ENCODE data around the gene PFKFB3. TPM values are rescaled to one million over a fixed set of nuclear protein-coding genes. Genes with fewer than 3 reads are reported as not detected.

Gene PFKFB3
- polyA plus RNA-seq, 1 experiment = 24.3 TPM

GRCh38 chr10:6276356-6276755 is 73.6 kb downstream of the PFKFB3 start:
- Histone ChIP-seq H3K4me3 (ENCODE audit: low read depth, low read length) (no peak overlapping the region), H3K27ac (ENCODE audit: low read depth, low read length) (no peak overlapping the region), H3K9me3 (ENCODE audit: control insufficient read depth, insufficient read depth, low read length) (no peaks in the 10 kb centered on the region), H3K27me3 (ENCODE audit: control insufficient read depth, insufficient read depth, low read length) (no peaks in the 10 kb centered on the region)
- CTCF ChIA-PET = no interaction called here
- DNase-seq (ENCODE audit: low read depth, low spot score) = no peak
- POLR2A ChIA-PET = no interaction called here
- TF ChIP-seq CTCF (IDR thresholded peaks at IDR 0.05; ENCODE audit: low read depth, low read length) = no peak

- no peaks in the 10 kb centered on the region for H3K9me3 ChIP-seq (ENCODE audit: control insufficient read depth, insufficient read depth, low read length)
- DNase-seq (ENCODE audit: low read depth, low spot score) = no peak
- no peaks in the 10 kb centered on the region for H3K27me3 ChIP-seq (ENCODE audit: control insufficient read depth, insufficient read depth, low read length)
- TF ChIP-seq CTCF (IDR thresholded peaks at IDR 0.05; ENCODE audit: low read depth, low read length) = no peak
- POLR2A ChIA-PET = no interaction called here
- H3K4me3 ChIP-seq (ENCODE audit: low read depth, low read length) = no peak overlapping the region
- CTCF ChIA-PET = no interaction called here
- no peak overlapping the region for H3K27ac ChIP-seq (ENCODE audit: low read depth, low read length)
Observed at GRCh38 chr10:6278519-6279120, 75.9 kb downstream of the PFKFB3 start.

GRCh38 chr10:6279540-6280267 is 77.0 kb downstream of the PFKFB3 start:
- Histone ChIP-seq H3K4me3 (ENCODE audit: low read depth, low read length) (no peak overlapping the region), H3K27me3 (ENCODE audit: control insufficient read depth, insufficient read depth, low read length) (no peaks in the 10 kb centered on the region), H3K27ac (ENCODE audit: low read depth, low read length) (peak overlapping the region; percentile 11), H3K9me3 (ENCODE audit: control insufficient read depth, insufficient read depth, low read length) (no peaks in the 10 kb centered on the region)
- ChIA-PET POLR2A (interaction anchor here (0.6 kb wide), 1 partner anchor 121 kb away, joined by 7 read pairs; no protein-coding TSS in a partner anchor), CTCF (interaction anchor here (0.6 kb wide), 1 partner anchor 12 kb away, joined by 4 read pairs; no protein-coding TSS in a partner anchor)
- no peak for DNase-seq (ENCODE audit: low read depth, low spot score)
- TF ChIP-seq CTCF (IDR thresholded peaks at IDR 0.05; ENCODE audit: low read depth, low read length) = no peak

DNA sequence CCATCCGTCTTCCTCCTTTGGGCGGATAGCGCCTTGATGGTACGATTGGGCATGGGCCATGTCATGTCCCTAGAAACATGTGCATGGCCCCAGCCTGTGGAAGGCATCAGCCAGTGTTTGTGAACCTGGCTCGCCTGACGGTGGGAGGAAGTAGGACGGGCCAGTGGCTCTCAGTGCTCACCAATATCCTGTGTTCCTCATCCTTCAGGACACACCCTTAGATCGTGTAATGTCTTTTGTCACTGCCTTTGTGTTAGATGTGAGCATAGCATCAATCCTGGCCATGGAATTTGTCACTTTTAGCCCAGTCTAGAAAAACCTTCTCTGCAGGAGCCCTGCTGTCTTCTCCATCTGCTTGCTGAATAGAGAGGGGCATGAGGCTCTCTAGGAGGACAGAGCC is 77.6 kb downstream of the PFKFB3 start:
- H3K27me3 ChIP-seq (ENCODE audit: control insufficient read depth, insufficient read depth, low read length) = no peaks in the 10 kb centered on the region
- no peak for TF ChIP-seq CTCF (IDR thresholded peaks at IDR 0.05; ENCODE audit: low read depth, low read length)
- POLR2A ChIA-PET = no interaction called here
- no peak overlapping the region for H3K27ac ChIP-seq (ENCODE audit: low read depth, low read length)
- H3K9me3 ChIP-seq (ENCODE audit: control insufficient read depth, insufficient read depth, low read length) = no peaks in the 10 kb centered on the region
- CTCF ChIA-PET = no interaction called here
- no peak overlapping the region for H3K4me3 ChIP-seq (ENCODE audit: low read depth, low read length)
- no peak for DNase-seq (ENCODE audit: low read depth, low spot score)

GRCh38 chr10:6282454-6282958 is 79.8 kb downstream of the PFKFB3 start:
- TF ChIP-seq CTCF (IDR thresholded peaks at IDR 0.05; ENCODE audit: low read depth, low read length) = no peak
- POLR2A ChIA-PET = no interaction called here
- H3K27ac ChIP-seq (ENCODE audit: low read depth, low read length) = no peak overlapping the region
- CTCF ChIA-PET = no interaction called here
- no peak for DNase-seq (ENCODE audit: low read depth, low spot score)
- H3K27me3 ChIP-seq (ENCODE audit: control insufficient read depth, insufficient read depth, low read length) = no peaks in the 10 kb centered on the region
- H3K4me3 ChIP-seq (ENCODE audit: low read depth, low read length) = no peak overlapping the region
- H3K9me3 ChIP-seq (ENCODE audit: control insufficient read depth, insufficient read depth, low read length) = no peaks in the 10 kb centered on the region

Data from AG04450 (cell line).